HepG2 (cell line): ENCODE results near the gene PEA15. TPM values are rescaled to one million over a fixed set of nuclear protein-coding genes. Genes with fewer than 3 reads are reported as not detected.

Source experiments
- ATAC-seq: fragments of 200-7000 bp; cut with Tn5 transposase; 3 replicates; pipeline ENCODE4 v1.9.1; 2020; ENCODE audit warnings: mild to moderate bottlenecking, moderate library complexity
- BruUV-seq: library from RNA; stranded (reverse); fragments of 400-500 nt; replicated peaks from 2 replicates; lab custom pipeline; 2021; lab: Mats Ljungman, UMichigan
- CTCF ChIA-PET: fragments of 300-600 bp; formaldehyde crosslinking; extraction: SDS; loops from one replicate; lab custom pipeline; 2021; ENCODE audit warnings: low total read pairs, inconsistent platforms, low intra/inter-chr PET ratio; lab: Yijun Ruan, JAX
- POLR2A ChIA-PET: fragments of 350-600 bp; sonication (Branson Sonifier 250); formaldehyde crosslinking; loops from one replicate; lab custom pipeline; 2020; ENCODE audit warnings: antibody characterized with exemption, inconsistent platforms; lab: Yijun Ruan, JAX
- DNase-seq: peaks from one replicate; pipeline ENCODE4 v3.0.0-alpha.2; 2015; ENCODE audit warnings: low spot score
- FAIRE-seq: peaks from 3 replicates; lab custom pipeline; 2011; peaks lifted over from hg19 to GRCh38; lab: Jason Lieb, UNC
- H2AFZ ChIP-seq: one replicate; pipeline ENCODE4 v1.6.1; 2011; ENCODE audit warnings: low read length, inconsistent platforms
- H3K27ac ChIP-seq: fragments of 300-600 bp; 3 replicates; pipeline ENCODE4 v1.8.0; 2011; ENCODE audit warnings: mixed run types, mild to moderate bottlenecking, mixed read lengths, low read length, inconsistent platforms; ENCODE audit not compliant: insufficient read depth; ENCODE audit errors: extremely low read length
- H3K27me3 ChIP-seq, 2 experiments: fragments of 200-600 bp in 1 of 2; 2 replicates in 1 of 2; 3 replicates in 1 of 2; pipeline versions ENCODE4 v1.6.0 to v1.8.0; 2011; ENCODE audit warnings: low read length in 2 of 2, mild to moderate bottlenecking in 2 of 2, moderate library complexity in 2 of 2, inconsistent platforms in 1 of 2; ENCODE audit not compliant: insufficient read depth in 2 of 2, control insufficient read depth in 1 of 2
- H3K36me3 ChIP-seq, 2 experiments: fragments of 200-600 bp in 1 of 2; replicated peaks in 1 of 2; 2 replicates in 1 of 2; 3 replicates in 1 of 2; pipeline versions ENCODE4 v1.5.1 to v1.8.0; 2011; ENCODE audit warnings: low read length in 2 of 2, inconsistent platforms in 1 of 2; ENCODE audit not compliant: insufficient read depth in 2 of 2, control insufficient read depth in 1 of 2
- H3K4me1 ChIP-seq: 2 replicates; pipeline ENCODE4 v1.5.1; 2012; ENCODE audit warnings: low read length, inconsistent platforms; ENCODE audit not compliant: insufficient read depth
- H3K4me2 ChIP-seq: 2 replicates; pipeline ENCODE4 v1.6.0; 2011; ENCODE audit warnings: low read depth, low read length, inconsistent platforms
- H3K4me3 ChIP-seq, 3 experiments: fragments of 200-600 bp in 1 of 3; sonication (generic), shearing (Covaris generic) in 1 of 3; replicated peaks in 1 of 3; 2 replicates each; pipeline ENCODE4 v1.5.1; 2011 to 2016; ENCODE audit warnings: low read length in 3 of 3, inconsistent platforms in 2 of 3, low read depth in 2 of 3, mild to moderate bottlenecking in 2 of 3, control low read depth in 1 of 3, mixed read lengths in 1 of 3; ENCODE audit not compliant: insufficient read depth in 1 of 3
- H3K79me2 ChIP-seq: one replicate; pipeline ENCODE4 v1.6.1; 2011; ENCODE audit warnings: low read length, inconsistent platforms; ENCODE audit not compliant: insufficient read depth
- H3K9ac ChIP-seq: 2 replicates; pipeline ENCODE4 v1.6.0; 2011; ENCODE audit warnings: mild to moderate bottlenecking, low read depth, low read length, inconsistent platforms; ENCODE audit not compliant: insufficient read depth
- H3K9me3 ChIP-seq: 2 replicates; pipeline ENCODE4 v1.5.1; 2012; ENCODE audit warnings: mild to moderate bottlenecking, low read length
- H4K20me1 ChIP-seq: 2 replicates; pipeline ENCODE4 v1.6.0; 2011; ENCODE audit warnings: inconsistent platforms, mild to moderate bottlenecking, low read length, moderate library complexity; ENCODE audit not compliant: insufficient read depth
- NFYB ChIP-seq: sonication (generic); formaldehyde crosslinking; IDR thresholded peaks from 2 replicates; pipeline ENCODE4 v1.4.0; 2020; ENCODE audit warnings: missing genetic modification reagents
- TGIF2 ChIP-seq: IDR thresholded peaks from 2 replicates; pipeline ENCODE4 v1.6.1; 2016; ENCODE audit warnings: control low read depth, missing compliant biosample characterization
- TOPORS ChIP-seq: sonication (generic); formaldehyde crosslinking; IDR thresholded peaks from 2 replicates; pipeline ENCODE4 v1.8.0; 2023; ENCODE audit warnings: mild to moderate bottlenecking, missing genetic modification reagents
- ZC3H4 ChIP-seq: sonication (generic); formaldehyde crosslinking; IDR thresholded peaks from 2 replicates; pipeline ENCODE4 v1.4.0; 2020; ENCODE audit warnings: missing genetic modification reagents, borderline replicate concordance
- ZNF710 ChIP-seq: sonication (generic); formaldehyde crosslinking; IDR thresholded peaks from 2 replicates; pipeline ENCODE4 v1.5.0; 2020; ENCODE audit warnings: mild to moderate bottlenecking, missing genetic modification reagents, borderline replicate concordance
- ZNF720 ChIP-seq: sonication (generic); formaldehyde crosslinking; IDR thresholded peaks from 2 replicates; pipeline ENCODE4 v1.4.0; 2020; ENCODE audit warnings: missing genetic modification reagents
- WGBS: methylation state at CpG from one replicate; pipeline ENCODE4 v1.1.6; 2017; ENCODE audit warnings: low lambda C conversion rate; 5-methylcytosine and 5-hydroxymethylcytosine counted together
- in situ Hi-C: cut with HindIII; loops from 2 replicates; pipeline ENCODE4 v1.10.0; 2017; ENCODE audit warnings: low pct_unique_long_range_greater_than_20kb; ENCODE audit not compliant: extremely low pct_ligation_motif_present
- intact Hi-C: fragments of 100-400 bp; cut with micrococcal nuclease; formaldehyde crosslinking; loops from one replicate; pipeline ENCODE4 v1.10.0; 2022; ENCODE audit not compliant: unreplicated experiment
- polyA plus RNA-seq, 8 experiments: library from polyadenylated mRNA; depleted of rRNA in 3 of 8; stranded (reverse) in 7 of 8; unstranded in 1 of 8; fragments of >200 nt; fragmentation: Illumina TruSeq in 4 of 8; extraction: Trizol in 4 of 8; gene quantifications; 2 replicates each; pipeline versions ENCODE4 v1.2.1 to v1.2.3, GENCODE V29; 2011 to 2016; ENCODE audit warnings: low read depth in 4 of 8, missing spikeins in 1 of 8, mixed read lengths in 1 of 8; ENCODE audit not compliant: insufficient read depth in 1 of 8
- total RNA-seq, 5 experiments: library from RNA; depleted of rRNA; stranded (reverse); fragments of >200 nt; fragmentation: Illumina TruSeq; extraction: Trizol; gene quantifications; 2 replicates each; pipeline ENCODE4 v1.2.3, GENCODE V29; 2016; ENCODE audit warnings: low read depth in 1 of 5

Gene PEA15
- total and polyA plus RNA-seq, 2 of the 13 experiments (the other 11 are each of a cell fraction or from before 2014, with no cell fraction given), result 12.1 to 35.2 TPM

- H3K27me3 ChIP-seq, result no peaks in the 10 kb centered on the region
- no peaks in the 10 kb centered on the region for H3K79me2 ChIP-seq
- no peak for DNase-seq
- no TSS peak for BruUV-seq
- H3K9ac ChIP-seq, result no peak overlapping the region
- no peak for FAIRE-seq
- no peaks in the 10 kb centered on the region for H3K4me1 ChIP-seq
- H3K36me3 ChIP-seq, result peaks cover 12 to 82% of the 10 kb centered on the region in 2 experiments
- no peak overlapping the region for H2AFZ ChIP-seq
- in situ Hi-C loops, result no loop called here
- no peak overlapping the region for H3K4me3 ChIP-seq
- no peak overlapping the region for H3K4me2 ChIP-seq
- ChIA-PET POLR2A (no interaction called here), CTCF (no interaction called here)
- intact Hi-C loops, result no loop called here
- ATAC-seq, result no peak
- no peak overlapping the region for H3K27ac ChIP-seq
- TF ChIP-seq TOPORS (no peak), NFYB (CRISPR knock-in tag) (no peak), TGIF2 (no peak)
- no peaks in the 10 kb centered on the region for H4K20me1 ChIP-seq
- no peaks in the 10 kb centered on the region for H3K9me3 ChIP-seq
These were observed 27.7 kb downstream of the PEA15 start for GRCh38 chr1:160232911-160233310.

- Histone ChIP-seq H3K27ac (no peak overlapping the region), H3K4me2 (no peak overlapping the region), H2AFZ (no peak overlapping the region), H3K36me3 (peaks cover 14 to 70% of the 10 kb centered on the region in 2 experiments), H3K9ac (no peak overlapping the region), H3K27me3 (no peaks in the 10 kb centered on the region), H4K20me1 (no peaks in the 10 kb centered on the region), H3K79me2 (no peaks in the 10 kb centered on the region), H3K4me3 (no peak overlapping the region), H3K4me1 (no peaks in the 10 kb centered on the region), H3K9me3 (no peaks in the 10 kb centered on the region)
- ATAC-seq (no peak), FAIRE-seq (no peak), DNase-seq (no peak)
- CTCF ChIA-PET, result no interaction called here
- in situ Hi-C loops (no loop called here), intact Hi-C loops (no loop called here)
- 97% methylated on average over 5 of the region's 5 CpGs for WGBS
- POLR2A ChIA-PET, result no interaction called here
- BruUV-seq, result no TSS peak
- TF ChIP-seq ZC3H4, result no peak
- TF ChIP-seq ZNF710 (CRISPR knock-in tag), result no peak
- no peak for TF ChIP-seq ZNF720 (CRISPR knock-in tag)
These were observed 31.6 kb downstream of the PEA15 start for GRCh38 chr1:160236806-160237205.
